HG03108 (cell line): ENCODE measurements around the gene DLG2.

ENCODE experiments used
- ATAC-seq: cut with Tn5 transposase; IDR thresholded peaks from one replicate; pipeline ENCODE4 v1.9.1; 2021; ENCODE audit warnings: moderate library complexity; ENCODE audit not compliant: unreplicated experiment

DLG2 gene

GRCh38 chr11:84714316-84714780, 912.8 kb downstream of the DLG2 start:
- ATAC-seq, result peak; percentile 72

- ATAC-seq, result no peak
These were observed 935.3 kb downstream of the DLG2 start for GRCh38 chr11:84691830-84692229.

- ATAC-seq, result no peak
These were observed 939.7 kb downstream of the DLG2 start for GRCh38 chr11:84687433-84687832.

GRCh38 chr11:84686716-84687115, 940.4 kb downstream of the DLG2 start:
- no peak for ATAC-seq

GRCh38 chr11:84685976-84686375, 941.2 kb downstream of the DLG2 start:
- ATAC-seq, result no peak

GRCh38 chr11:84685149-84685548, 942.0 kb downstream of the DLG2 start:
- no peak for ATAC-seq

GRCh38 chr11:84681456-84681855, 945.7 kb downstream of the DLG2 start:
- no peak for ATAC-seq

GRCh38 chr11:84675396-84676025, 951.6 kb downstream of the DLG2 start:
- no peak for ATAC-seq

- no peak for ATAC-seq
These were observed 953.4 kb downstream of the DLG2 start for GRCh38 chr11:84673753-84674152.

- no peak for ATAC-seq
These were observed 955.7 kb downstream of the DLG2 start for GRCh38 chr11:84671325-84671999.

- ATAC-seq, result no peak
These were observed 963.4 kb downstream of the DLG2 start for GRCh38 chr11:84663731-84664130.

- no peak for ATAC-seq
These were observed 966.7 kb downstream of the DLG2 start for GRCh38 chr11:84660257-84660977.

- ATAC-seq, result no peak
These were observed 971.4 kb downstream of the DLG2 start for GRCh38 chr11:84655712-84656111.

GRCh38 chr11:84648471-84648870, 978.7 kb downstream of the DLG2 start:
- ATAC-seq, result no peak

GRCh38 chr11:84645988-84646694, 981.0 kb downstream of the DLG2 start:
- no peak for ATAC-seq

- no peak for ATAC-seq
These were observed 984.6 kb downstream of the DLG2 start for GRCh38 chr11:84642500-84642899.

- ATAC-seq, result no peak
These were observed 992.8 kb downstream of the DLG2 start for GRCh38 chr11:84634309-84634708.

- no peak for ATAC-seq
These were observed 998.1 kb downstream of the DLG2 start for GRCh38 chr11:84628871-84629620.

GRCh38 chr11:84626256-84626655, 1000.9 kb downstream of the DLG2 start:
- ATAC-seq, result no peak

GRCh38 chr11:84612645-84613044, 1014.5 kb downstream of the DLG2 start:
- no peak for ATAC-seq

- no peak for ATAC-seq
These were observed 1018.3 kb downstream of the DLG2 start for GRCh38 chr11:84608837-84609196.
